Astrocyte of the spinal cord (primary cell): Measurements from ENCODE around the gene CARHSP1.
"Not testable (repeated sequence)": the region's sequence is repeated elsewhere in the genome, so short reads cannot be mapped to it uniquely, and the experiment has no call there.

Source experiments
- DNase-seq: peaks from one replicate; pipeline ENCODE4 v3.0.0; 2011; ENCODE audit warnings: low read depth, low spot score
- H3K4me3 ChIP-seq: 2 replicates; pipeline ENCODE4 v1.5.1; 2011; ENCODE audit warnings: low read depth, mild to moderate bottlenecking, low read length, moderate library complexity
- in situ Hi-C: cut with HindIII; loops from 2 replicates; pipeline ENCODE4 v1.10.0; 2017; ENCODE audit warnings: low sequenced_read_pairs
- TF ChIP-seq, protein P1 (sequence below): IDR thresholded peaks from 2 replicates; pipeline ENCODE4 v1.5.1; 2012; ENCODE audit warnings: low read depth, mild to moderate bottlenecking, low read length, inconsistent platforms

CARHSP1 gene

DNA sequence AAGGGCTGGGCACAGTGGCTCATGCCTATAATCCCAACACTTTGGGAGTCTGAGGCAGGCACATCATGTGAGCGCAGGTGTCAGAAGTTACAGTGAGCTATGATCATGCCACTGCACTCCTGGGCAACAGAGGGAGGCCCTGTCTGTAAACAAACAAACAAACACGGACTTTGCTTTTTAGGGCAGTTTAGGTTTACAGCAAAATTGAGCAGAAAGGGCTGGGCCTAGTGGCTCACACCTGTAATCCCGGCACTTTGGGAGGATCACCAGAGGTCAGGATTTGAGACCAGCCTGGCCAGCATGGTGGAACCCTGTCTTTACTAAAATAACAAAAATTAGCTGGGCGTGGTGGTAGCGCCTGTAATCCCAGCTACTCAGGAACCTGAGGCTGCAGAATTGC lies 3.3 kb upstream of the CARHSP1 start:
- in situ Hi-C loops = no loop called here
- no peak overlapping the region for H3K4me3 ChIP-seq
- TF ChIP-seq, protein P1, sequence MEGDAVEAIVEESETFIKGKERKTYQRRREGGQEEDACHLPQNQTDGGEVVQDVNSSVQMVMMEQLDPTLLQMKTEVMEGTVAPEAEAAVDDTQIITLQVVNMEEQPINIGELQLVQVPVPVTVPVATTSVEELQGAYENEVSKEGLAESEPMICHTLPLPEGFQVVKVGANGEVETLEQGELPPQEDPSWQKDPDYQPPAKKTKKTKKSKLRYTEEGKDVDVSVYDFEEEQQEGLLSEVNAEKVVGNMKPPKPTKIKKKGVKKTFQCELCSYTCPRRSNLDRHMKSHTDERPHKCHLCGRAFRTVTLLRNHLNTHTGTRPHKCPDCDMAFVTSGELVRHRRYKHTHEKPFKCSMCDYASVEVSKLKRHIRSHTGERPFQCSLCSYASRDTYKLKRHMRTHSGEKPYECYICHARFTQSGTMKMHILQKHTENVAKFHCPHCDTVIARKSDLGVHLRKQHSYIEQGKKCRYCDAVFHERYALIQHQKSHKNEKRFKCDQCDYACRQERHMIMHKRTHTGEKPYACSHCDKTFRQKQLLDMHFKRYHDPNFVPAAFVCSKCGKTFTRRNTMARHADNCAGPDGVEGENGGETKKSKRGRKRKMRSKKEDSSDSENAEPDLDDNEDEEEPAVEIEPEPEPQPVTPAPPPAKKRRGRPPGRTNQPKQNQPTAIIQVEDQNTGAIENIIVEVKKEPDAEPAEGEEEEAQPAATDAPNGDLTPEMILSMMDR = no peak
- no peak for DNase-seq

DNA sequence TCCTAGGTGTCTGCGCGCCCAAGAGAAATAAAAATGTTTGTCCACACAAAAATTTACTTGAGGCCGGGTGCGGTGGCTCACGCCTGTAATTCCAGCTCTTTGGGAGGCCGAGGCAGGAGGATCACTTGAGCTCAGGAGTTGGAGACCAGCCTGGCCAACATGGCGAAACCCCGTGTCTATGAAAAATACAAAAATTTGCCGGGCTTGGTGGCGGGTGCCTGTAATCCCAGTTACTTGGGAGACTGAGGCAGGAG lies 1.1 kb upstream of the CARHSP1 start:
- DNase-seq, in situ Hi-C loops, H3K4me3 ChIP-seq: not testable (repeated sequence)

DNA sequence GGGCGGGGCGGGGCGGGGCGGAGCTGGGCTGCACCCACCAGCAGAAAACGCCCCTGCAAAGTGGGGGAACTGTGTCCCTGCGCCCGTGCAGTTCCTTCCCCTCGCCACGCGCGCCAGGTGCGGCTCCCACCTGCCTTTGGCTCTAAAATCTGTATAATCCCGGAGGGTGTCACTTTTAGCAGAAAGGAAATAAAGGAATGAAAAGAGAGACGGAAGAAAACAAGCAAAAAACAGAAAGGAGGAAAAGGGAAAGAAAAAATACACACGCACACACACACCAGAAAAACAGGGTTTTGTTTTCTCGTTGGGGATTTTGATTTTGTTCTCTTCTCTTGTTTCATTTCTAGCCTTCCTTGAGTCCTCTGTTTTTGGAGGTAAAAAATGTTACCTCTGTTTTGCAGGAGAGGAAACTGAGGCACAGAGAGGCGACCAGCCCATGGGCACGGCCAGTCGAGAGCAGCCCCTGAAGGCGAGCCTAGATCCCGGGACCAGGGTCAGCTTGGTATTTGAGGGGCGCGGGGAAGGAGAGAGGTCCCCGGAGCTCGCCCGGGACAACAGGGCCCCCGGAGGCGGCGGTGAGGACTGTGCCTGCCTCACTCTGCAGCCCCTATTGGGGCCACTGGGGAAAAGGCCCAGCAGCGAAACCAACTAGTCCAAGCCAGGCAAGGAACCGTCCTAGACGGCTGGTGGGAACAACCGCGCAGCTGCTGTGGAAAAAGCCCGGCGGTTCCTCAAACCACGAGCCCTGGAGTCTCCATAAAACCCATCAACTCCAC lies 594 bp upstream of the CARHSP1 start:
- H3K4me3 ChIP-seq = peak overlapping the region; percentile 54
- DNase-seq = no peak
- TF ChIP-seq, protein P1 = no peak
- in situ Hi-C loops = no loop called here

DNA sequence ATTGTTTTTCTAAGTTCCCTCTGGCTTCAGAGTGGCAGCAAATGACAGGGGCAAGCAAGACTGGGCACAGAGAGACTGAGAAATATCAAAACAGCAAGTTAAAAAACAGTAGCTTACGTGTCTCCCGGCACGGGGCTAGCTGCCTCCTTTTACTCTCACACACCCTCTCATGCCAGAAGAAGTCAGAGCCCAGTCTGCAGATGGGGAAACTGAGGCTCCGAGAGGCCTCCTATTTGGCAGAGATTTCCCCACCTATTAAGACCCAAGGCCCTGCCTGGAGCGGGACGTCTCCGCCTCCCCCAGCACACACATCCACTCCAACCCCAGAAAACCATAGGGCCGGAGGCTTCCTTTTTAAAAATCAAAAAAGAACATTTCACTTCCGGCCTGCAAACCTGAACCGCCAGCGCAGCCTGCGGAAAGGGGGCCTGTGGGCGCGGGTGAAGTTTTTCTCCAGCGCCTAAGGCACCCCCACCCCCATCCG lies 832 bp downstream of the CARHSP1 start:
- H3K4me3 ChIP-seq = peak overlapping the region; percentile 75
- DNase-seq = peak; percentile 37
- TF ChIP-seq, protein P1 = no peak
- in situ Hi-C loops = no loop called here

DNA sequence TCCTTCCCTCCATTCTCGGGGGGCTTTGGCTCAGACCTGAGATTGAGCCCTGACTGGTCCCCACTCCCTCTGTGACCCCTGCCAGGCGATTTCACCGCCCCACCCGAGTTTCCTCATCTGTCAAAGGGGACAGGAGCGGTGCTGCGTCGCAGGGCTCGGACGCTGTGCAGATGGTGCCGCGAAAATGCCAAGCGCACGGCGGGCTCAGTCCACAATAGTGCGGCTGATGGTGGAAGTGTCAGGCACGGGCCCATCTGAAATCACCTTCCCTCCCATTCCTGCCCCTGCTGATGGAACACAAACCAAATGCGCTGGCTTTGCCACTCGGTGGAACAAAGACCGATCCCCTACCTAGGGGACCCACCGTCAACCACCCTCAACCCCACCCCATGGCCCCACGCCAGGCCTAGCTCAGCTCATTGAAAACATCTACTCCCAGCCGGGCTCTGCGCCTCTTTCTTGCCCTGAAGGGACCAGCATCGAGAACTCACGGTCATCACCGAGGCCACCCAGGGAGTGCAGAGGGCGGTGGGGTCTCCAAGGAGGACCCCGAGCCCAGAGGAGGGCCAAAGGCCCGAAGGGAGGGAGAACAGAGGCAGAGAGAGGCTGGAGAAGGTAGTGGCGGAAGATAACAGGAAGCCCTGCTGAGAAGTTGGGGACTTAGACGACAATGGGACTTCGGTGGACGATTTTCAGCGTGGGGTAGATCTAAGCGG lies 1.4 kb downstream of the CARHSP1 start:
- in situ Hi-C loops = no loop called here
- DNase-seq = no peak
- TF ChIP-seq, protein P1 = no peak
- H3K4me3 ChIP-seq = peak overlapping the region; percentile 75

DNA sequence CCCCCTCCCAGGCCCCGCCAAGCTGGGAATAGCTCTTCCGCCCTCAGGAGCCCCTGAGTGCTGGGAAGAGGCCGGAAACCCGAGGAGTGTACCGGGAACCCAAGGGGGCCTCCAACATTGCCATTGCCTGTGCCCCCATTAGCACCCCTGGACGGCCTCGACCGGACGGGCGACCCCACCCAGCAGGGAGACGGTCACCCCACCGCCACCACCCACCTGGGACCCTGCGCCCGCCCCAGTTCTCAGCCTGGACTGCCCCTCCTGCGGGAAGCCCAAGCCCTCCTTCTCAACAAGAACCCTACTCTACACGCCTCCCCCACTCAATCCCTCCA lies 2.0 kb downstream of the CARHSP1 start:
- H3K4me3 ChIP-seq = peak overlapping the region; percentile 75
- DNase-seq = no peak
- TF ChIP-seq, protein P1 = no peak
- in situ Hi-C loops = no loop called here

DNA sequence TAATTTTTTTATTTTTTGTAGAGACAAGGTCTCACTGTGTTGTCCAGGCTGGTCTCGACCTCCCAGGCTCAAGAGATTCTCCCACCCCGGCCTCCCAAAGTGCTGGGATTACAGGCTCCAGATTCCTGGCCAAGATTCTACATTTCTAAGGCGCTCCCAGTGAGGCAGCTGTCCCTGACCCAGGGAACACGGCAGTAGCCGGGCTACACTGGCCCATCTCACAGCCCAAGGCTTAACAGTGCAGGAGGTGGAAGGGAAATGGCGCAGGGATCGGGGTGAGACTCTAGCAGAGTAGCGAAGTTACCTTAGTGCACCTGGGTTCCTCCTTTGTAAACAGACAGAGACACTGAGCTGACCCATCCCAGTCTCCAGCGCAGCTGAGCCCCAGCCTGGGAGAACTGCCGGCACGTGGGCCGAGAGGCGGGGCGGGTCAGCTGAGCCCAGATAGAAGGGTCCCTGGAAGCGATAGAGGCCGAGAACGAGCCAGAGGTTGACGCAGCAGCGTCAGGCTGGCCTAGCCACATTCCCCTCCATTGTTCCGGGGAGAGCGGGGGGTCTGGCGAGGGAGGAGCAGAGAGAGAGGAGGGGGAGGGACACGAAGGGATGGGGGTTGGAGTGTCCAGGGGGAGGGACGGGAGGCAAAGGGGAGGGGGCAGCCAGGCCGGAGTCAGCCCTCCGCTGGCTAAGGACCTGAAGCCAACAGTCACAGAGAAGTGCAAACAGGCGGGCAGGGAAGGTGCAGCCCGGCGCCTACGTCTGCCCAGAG lies 2.5 kb downstream of the CARHSP1 start:
- H3K4me3 ChIP-seq = peak overlapping the region; percentile 75
- TF ChIP-seq, protein P1 = no peak
- in situ Hi-C loops = no loop called here
- peak; percentile 44 for DNase-seq
